Natural killer cell (primary cell): ENCODE results near the gene RPL22. TPM values are rescaled to one million over a fixed set of nuclear protein-coding genes. Genes with fewer than 3 reads are reported as not detected.

Experiments
- ATAC-seq, 3 donors: fragments of 150-1000 bp in 2 of 3; fragments of 200-7000 bp in 1 of 3; cut with Tn5 transposase; 1 replicate in 1 of 3; 2 replicates in 2 of 3; pipeline ENCODE4 v1.10.0; 2021; ENCODE audit warnings: mild to moderate bottlenecking in 2 of 3, moderate library complexity in 2 of 3
- DNase-seq, 2 donors: peaks; one replicate each; pipeline versions ENCODE4 v3.0.0 to v3.0.0-alpha.2; 2013 to 2021; ENCODE audit warnings: mixed read lengths in 1 of 2
- H3K27ac ChIP-seq: one replicate; pipeline ENCODE4 v1.5.1; 2013; ENCODE audit warnings: mild to moderate bottlenecking, low read length
- H3K27me3 ChIP-seq: one replicate; pipeline ENCODE4 v1.6.1; 2013; ENCODE audit warnings: low read length; ENCODE audit not compliant: control insufficient read depth, insufficient read depth
- H3K36me3 ChIP-seq: one replicate; pipeline ENCODE4 v1.6.1; 2013; ENCODE audit warnings: low read length; ENCODE audit not compliant: control insufficient read depth, insufficient read depth
- H3K4me1 ChIP-seq: one replicate; pipeline ENCODE4 v1.6.1; 2013; ENCODE audit warnings: low read length; ENCODE audit not compliant: control insufficient read depth, insufficient read depth
- H3K4me3 ChIP-seq: one replicate; pipeline ENCODE4 v1.5.1; 2013; ENCODE audit warnings: low read length
- H3K9me3 ChIP-seq: one replicate; pipeline ENCODE4 v1.6.1; 2013; ENCODE audit warnings: low read length; ENCODE audit not compliant: control insufficient read depth, insufficient read depth
- H3K27ac Mint-ChIP-seq, 2 donors: one replicate each; pipeline ENCODE4 v1.8.0; 2022; ENCODE audit warnings: mild to moderate bottlenecking in 2 of 2, mixed read lengths in 2 of 2, moderate library complexity in 1 of 2
- H3K27me3 Mint-ChIP-seq, 2 donors: one replicate each; pipeline ENCODE4 v1.8.0; 2022; ENCODE audit warnings: low read depth in 2 of 2, mixed read lengths in 2 of 2
- H3K36me3 Mint-ChIP-seq: one replicate; pipeline ENCODE4 v1.8.0; 2022; ENCODE audit warnings: mixed read lengths
- H3K4me1 Mint-ChIP-seq, 2 donors: one replicate each; pipeline ENCODE4 v1.8.0; 2022; ENCODE audit warnings: mixed read lengths in 2 of 2
- H3K4me3 Mint-ChIP-seq: one replicate; pipeline ENCODE4 v1.8.0; 2022; ENCODE audit warnings: mild to moderate bottlenecking, moderate library complexity, mixed read lengths
- H3K9me3 Mint-ChIP-seq, 2 donors: one replicate each; pipeline ENCODE4 v1.8.0; 2022; ENCODE audit warnings: mixed read lengths in 2 of 2
- WGBS: methylation state at CpG from one replicate; pipeline ENCODE4 v1.1.7; 2013; ENCODE audit warnings: missing lambda C conversion rate; ENCODE audit not compliant: insufficient coverage; 5-methylcytosine and 5-hydroxymethylcytosine counted together
- intact Hi-C: fragments of 100-400 bp; cut with micrococcal nuclease; formaldehyde crosslinking; loops from one replicate; pipeline ENCODE4 v1.14.2; 2022
- total RNA-seq, 4 donors: library from RNA; stranded (reverse); fragments of 120-200 nt in 1 of 4; gene quantifications; one replicate each; pipeline versions ENCODE4 v1.2.3 to v1.2.4, GENCODE V29; 2013 to 2022
- TF ChIP-seq, protein P1 (sequence below): fragments of 200-600 bp; IDR thresholded peaks from one replicate; pipeline ENCODE4 v1.8.0; 2022; ENCODE audit warnings: antibody characterized with exemption

Gene RPL22
- total RNA-seq, 3 donors from 2014 or later (not counting 1 experiment from before 2014, with no cell fraction given) = 210 to 239 (median 228) TPM

DNA sequence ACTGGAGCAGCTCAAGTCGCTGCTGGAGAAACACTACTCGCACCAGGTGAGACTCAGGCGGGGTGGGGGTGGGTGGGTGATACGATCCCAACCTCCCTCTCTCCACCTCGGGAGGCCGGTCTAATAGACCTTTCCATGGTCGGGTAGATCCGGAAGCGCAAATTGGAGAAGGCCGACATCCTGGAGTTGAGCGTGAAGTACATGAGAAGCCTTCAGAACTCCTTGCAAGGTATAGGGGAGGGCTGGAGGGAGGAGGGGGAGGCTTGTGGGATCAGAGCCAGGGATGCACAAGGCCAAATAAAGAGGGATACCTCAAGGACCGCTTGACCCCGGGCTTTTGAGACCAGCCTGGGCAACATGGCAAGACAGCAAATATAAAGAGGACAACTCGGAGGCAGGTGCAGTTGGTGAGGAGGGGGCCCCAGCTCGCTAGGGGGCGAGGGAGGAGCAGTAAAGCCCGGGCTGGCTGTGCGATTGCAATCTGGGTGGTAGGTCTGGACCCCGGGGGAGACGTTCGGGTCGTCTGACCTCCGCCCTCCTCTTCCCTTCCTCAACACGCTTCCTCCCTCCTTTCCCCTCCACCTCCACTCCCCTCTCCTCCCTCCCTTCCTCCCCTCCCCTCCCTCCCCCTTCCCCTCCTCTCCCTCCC, 45.1 kb upstream of the RPL22 start:
- peaks cover 61% of the 10 kb centered on the region for H3K27me3 ChIP-seq
- H3K27ac ChIP-seq = no peak overlapping the region
- H3K9me3 ChIP-seq = no peaks in the 10 kb centered on the region
- peaks cover 20 to 49% of the 10 kb centered on the region in 2 donors for H3K27me3 Mint-ChIP-seq
- no peak overlapping the region for H3K4me3 Mint-ChIP-seq
- peaks cover 5 to 16% of the 10 kb centered on the region in 2 donors for H3K4me1 Mint-ChIP-seq
- no peaks in the 10 kb centered on the region for H3K36me3 Mint-ChIP-seq
- H3K9me3 Mint-ChIP-seq = no peaks in the 10 kb centered on the region
- intact Hi-C loops = loop anchor here (5.0 kb wide), 2 partner anchors 53 to 137 kb away; no protein-coding TSS in a partner anchor
- DNase-seq (no peak), ATAC-seq (no peak)
- no peak overlapping the region for H3K4me3 ChIP-seq
- no peak overlapping the region for H3K27ac Mint-ChIP-seq
- TF ChIP-seq, protein P1, sequence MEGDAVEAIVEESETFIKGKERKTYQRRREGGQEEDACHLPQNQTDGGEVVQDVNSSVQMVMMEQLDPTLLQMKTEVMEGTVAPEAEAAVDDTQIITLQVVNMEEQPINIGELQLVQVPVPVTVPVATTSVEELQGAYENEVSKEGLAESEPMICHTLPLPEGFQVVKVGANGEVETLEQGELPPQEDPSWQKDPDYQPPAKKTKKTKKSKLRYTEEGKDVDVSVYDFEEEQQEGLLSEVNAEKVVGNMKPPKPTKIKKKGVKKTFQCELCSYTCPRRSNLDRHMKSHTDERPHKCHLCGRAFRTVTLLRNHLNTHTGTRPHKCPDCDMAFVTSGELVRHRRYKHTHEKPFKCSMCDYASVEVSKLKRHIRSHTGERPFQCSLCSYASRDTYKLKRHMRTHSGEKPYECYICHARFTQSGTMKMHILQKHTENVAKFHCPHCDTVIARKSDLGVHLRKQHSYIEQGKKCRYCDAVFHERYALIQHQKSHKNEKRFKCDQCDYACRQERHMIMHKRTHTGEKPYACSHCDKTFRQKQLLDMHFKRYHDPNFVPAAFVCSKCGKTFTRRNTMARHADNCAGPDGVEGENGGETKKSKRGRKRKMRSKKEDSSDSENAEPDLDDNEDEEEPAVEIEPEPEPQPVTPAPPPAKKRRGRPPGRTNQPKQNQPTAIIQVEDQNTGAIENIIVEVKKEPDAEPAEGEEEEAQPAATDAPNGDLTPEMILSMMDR = no peak
- WGBS = 4% methylated on average over 21 of the region's 24 CpGs
- peaks cover 25% of the 10 kb centered on the region for H3K4me1 ChIP-seq
- H3K36me3 ChIP-seq = no peaks in the 10 kb centered on the region

GRCh38 chr1:6243993-6244392, 44.6 kb upstream of the RPL22 start, which contains the start of gene HES3:
Gene HES3 (plus strand): TSS chr1:6244179. CDS start chr1:6244366, 187 bp downstream.
- intact Hi-C loops = loop anchor here (5.0 kb wide), 1 partner anchor 137 kb away; no protein-coding TSS in a partner anchor
- H3K27me3 Mint-ChIP-seq = peaks cover 24 to 51% of the 10 kb centered on the region in 2 donors
- ATAC-seq (no peak), DNase-seq (no peak)
- Histone ChIP-seq H3K27ac (no peak within 1 kb of the TSS), H3K4me3 (no peak within 1 kb of the TSS), H3K4me1 (peaks cover 24% of the 10 kb centered on the region), H3K36me3 (no peaks in the 10 kb centered on the region), H3K9me3 (no peaks in the 10 kb centered on the region), H3K27me3 (peaks cover 61% of the 10 kb centered on the region)
- H3K27ac Mint-ChIP-seq = no peak within 1 kb of the TSS
- H3K9me3 Mint-ChIP-seq = no peaks in the 10 kb centered on the region
- H3K4me1 Mint-ChIP-seq = peaks cover 5 to 16% of the 10 kb centered on the region in 2 donors
- WGBS = 12% methylated on average over 16 of the region's 16 CpGs
- H3K4me3 Mint-ChIP-seq = no peak within 1 kb of the TSS
- H3K36me3 Mint-ChIP-seq = no peaks in the 10 kb centered on the region
- TF ChIP-seq, protein P1 = no peak

- Mint-ChIP-seq H3K4me3 (no peak overlapping the region), H3K36me3 (no peaks in the 10 kb centered on the region), H3K4me1 (peaks cover 5 to 16% of the 10 kb centered on the region in 2 donors), H3K27ac (no peak overlapping the region), H3K27me3 (peaks cover 28 to 50% of the 10 kb centered on the region in 2 donors), H3K9me3 (no peaks in the 10 kb centered on the region)
- DNase-seq = no peak
- Histone ChIP-seq H3K4me3 (no peak overlapping the region), H3K27ac (no peak overlapping the region), H3K4me1 (peaks cover 19% of the 10 kb centered on the region), H3K27me3 (peaks cover 53% of the 10 kb centered on the region), H3K9me3 (no peaks in the 10 kb centered on the region), H3K36me3 (no peaks in the 10 kb centered on the region)
- TF ChIP-seq, protein P1 = no peak
- intact Hi-C loops = loop anchor here (5.0 kb wide), 1 partner anchor 136 kb away; no protein-coding TSS in a partner anchor
- 39% methylated on average over 20 of the region's 20 CpGs for WGBS
- ATAC-seq = no peak
Observed at GRCh38 chr1:6243053-6243834, 43.8 kb upstream of the RPL22 start.
